Tibial nerve (tissue), 4 donors: ENCODE data around the gene ADAM10.

ENCODE experiments used
- EP300 ChIP-seq, 2 donors: sonication (generic); formaldehyde crosslinking; IDR thresholded peaks; one replicate each; pipeline ENCODE4 v1.6.1; 2017; ENCODE audit warnings: antibody characterized with exemption in 2 of 2, mild to moderate bottlenecking in 1 of 2
- POLR2A ChIP-seq, 2 donors: fragments of 450-650 bp; IDR thresholded peaks; one replicate each; pipeline ENCODE4 v1.6.1; 2017; ENCODE audit warnings: antibody characterized with exemption in 2 of 2, mild to moderate bottlenecking in 2 of 2, moderate library complexity in 2 of 2
- TF ChIP-seq, protein P1 (sequence below), 5 experiments: fragments of 200-600 bp in 3 of 5; fragments of 450-650 bp in 2 of 5; sonication (generic) in 3 of 5; IDR thresholded peaks; one replicate each; pipeline ENCODE4 v1.5.1; 2016 to 2019; ENCODE audit warnings: antibody characterized with exemption in 5 of 5, mild to moderate bottlenecking in 3 of 5, moderate library complexity in 2 of 5

DNA sequence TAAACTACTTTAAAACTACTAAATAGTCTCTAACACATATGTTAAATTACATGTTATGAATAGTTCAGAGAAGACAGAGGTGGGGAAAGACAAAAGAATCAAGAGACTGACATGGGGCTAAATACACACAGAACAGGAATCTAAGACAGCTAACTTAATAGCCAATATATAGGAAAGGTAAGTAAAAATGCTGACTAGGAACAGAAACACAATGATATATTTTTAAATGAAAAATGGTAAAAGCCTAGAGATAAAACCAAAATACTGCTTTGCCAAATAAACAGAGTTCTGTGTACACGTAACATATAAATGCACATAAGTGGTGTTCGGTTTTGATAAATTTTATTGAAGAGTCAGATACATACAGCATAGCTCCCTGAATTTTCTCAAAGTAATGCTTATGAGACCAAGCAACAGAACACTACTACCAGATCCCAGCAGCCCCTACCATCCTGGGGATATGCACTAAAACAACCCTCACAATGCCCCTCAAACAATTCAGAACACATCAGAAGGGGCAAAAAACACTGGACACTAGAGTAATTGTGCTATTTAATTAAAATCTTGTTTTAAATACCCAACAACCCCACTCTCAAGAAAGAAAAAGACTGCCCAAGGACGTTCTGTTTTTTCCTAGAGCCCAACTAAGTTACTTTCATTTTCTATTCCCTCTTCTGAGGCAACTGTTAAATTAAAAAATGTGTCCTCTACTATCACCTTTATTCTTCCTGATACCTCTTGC, 121.1 kb downstream of the ADAM10 start:
- TF ChIP-seq, protein P1, sequence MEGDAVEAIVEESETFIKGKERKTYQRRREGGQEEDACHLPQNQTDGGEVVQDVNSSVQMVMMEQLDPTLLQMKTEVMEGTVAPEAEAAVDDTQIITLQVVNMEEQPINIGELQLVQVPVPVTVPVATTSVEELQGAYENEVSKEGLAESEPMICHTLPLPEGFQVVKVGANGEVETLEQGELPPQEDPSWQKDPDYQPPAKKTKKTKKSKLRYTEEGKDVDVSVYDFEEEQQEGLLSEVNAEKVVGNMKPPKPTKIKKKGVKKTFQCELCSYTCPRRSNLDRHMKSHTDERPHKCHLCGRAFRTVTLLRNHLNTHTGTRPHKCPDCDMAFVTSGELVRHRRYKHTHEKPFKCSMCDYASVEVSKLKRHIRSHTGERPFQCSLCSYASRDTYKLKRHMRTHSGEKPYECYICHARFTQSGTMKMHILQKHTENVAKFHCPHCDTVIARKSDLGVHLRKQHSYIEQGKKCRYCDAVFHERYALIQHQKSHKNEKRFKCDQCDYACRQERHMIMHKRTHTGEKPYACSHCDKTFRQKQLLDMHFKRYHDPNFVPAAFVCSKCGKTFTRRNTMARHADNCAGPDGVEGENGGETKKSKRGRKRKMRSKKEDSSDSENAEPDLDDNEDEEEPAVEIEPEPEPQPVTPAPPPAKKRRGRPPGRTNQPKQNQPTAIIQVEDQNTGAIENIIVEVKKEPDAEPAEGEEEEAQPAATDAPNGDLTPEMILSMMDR (IDR thresholded peaks at IDR 0.05): no peak
- TF ChIP-seq POLR2A (IDR thresholded peaks at IDR 0.05): no peak
- no peak for TF ChIP-seq EP300 (IDR thresholded peaks at IDR 0.05)
